ENCODE results near the gene ST7.

ST7 gene

DNA sequence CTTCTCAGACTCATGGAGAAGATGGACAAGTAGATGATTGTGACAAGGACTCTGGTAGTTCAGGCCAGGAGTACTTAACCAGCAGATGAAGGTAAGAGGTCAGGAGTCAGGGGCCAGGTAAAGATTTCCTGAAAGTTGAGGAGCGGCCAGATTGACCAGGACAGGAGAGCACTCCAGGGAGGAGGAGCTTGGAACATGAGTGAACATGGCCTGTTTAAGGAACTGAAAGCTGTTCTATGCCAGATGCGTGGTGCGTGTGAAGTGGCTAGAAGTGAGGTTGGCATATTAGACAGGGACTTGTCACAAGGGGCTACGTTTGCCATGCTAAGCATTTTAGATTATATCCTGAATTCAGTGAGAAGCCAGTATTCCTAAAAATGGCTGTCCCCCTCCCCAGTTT lies 212.4 kb downstream of the ST7 start:
- no peak for DNase-seq

DNA sequence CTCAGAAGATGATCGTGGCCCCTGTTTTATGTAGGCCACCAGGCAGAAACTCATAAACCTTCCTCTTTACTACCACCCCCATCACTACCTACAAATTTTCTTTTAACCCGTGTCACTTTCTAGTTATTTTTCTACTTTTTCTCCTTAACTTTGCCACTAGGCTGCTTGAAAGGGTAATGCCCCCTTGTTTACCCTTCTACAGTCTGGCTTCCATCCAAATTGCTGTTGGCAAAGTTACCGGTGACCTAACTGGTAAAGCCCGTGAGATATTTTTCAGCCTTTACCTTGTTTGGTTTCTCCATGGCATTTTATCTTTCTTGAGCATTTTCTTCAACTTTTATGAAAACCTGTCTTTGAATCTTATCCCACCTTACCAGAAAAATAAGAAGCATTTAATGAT lies 216.6 kb downstream of the ST7 start:
- DNase-seq = no peak

- DNase-seq = no peak
Observed at GRCh38 chr7:117171106-117171505, 217.8 kb downstream of the ST7 start.

DNA sequence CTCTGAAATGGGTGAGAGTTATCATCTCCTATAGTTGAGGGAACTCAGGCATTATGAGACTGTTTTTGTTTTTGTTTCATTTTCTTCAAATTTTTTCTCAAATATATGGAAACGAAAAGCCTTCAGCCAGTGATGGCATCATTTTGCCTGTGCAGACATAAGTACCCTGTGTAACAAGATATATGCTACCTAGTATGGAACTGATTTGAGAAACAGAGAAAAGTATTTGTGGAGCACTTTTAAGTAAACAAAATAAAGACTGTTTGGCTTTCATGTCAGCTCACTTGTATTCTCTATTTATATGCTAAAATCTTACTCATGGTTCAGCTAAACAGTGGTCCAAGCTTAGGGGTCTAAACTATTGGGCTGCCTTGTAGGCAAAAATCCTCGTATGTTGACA lies 219.0 kb downstream of the ST7 start:
- no peak for DNase-seq

GRCh38 chr7:117173035-117173770 lies 219.9 kb downstream of the ST7 start:
- DNase-seq = no peak

DNA sequence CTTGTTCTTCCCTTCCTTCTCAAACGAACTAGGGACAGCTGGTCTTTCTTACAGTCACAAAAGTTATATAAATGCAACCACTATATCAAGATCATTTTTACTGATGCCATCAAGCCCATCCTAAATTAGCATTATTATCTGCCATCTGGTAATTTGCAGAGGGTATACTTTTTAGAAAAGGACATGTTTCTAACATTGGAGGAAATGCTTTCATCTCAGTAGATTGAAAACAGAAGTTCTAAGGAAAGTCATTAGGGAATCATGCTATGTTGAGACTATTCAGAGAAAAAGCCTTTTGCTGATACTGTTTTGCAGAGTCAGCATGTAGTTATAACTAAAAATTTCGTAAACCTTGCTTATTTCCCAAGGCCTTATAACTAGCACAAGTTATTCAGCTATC lies 222.9 kb downstream of the ST7 start:
- no peak for DNase-seq

DNA sequence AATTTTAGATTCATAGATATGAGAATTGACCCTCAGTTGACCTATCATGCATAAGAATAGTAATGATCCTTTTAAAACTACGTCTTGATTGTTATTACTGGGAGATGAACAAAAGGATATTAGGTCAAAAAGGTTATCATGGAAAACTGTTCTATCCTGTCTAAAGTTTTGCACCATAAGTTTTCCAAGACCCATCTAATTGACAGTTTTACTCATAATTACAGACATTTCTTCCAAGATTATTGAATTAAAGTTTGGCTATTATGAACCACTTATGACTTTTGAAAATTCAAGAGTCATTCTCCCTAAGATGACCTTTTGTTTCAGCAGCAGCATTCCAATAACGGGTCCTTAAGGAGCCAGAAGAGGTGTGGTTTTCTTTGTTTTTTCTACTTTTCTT lies 225.3 kb downstream of the ST7 start:
- no peak for DNase-seq

GRCh38 chr7:117179701-117180100 lies 226.4 kb downstream of the ST7 start:
- no peak for DNase-seq

- DNase-seq = no peak
Observed at GRCh38 chr7:117183729-117184128, 230.4 kb downstream of the ST7 start.

GRCh38 chr7:117184367-117184766 lies 231.1 kb downstream of the ST7 start:
- no peak for DNase-seq

DNA sequence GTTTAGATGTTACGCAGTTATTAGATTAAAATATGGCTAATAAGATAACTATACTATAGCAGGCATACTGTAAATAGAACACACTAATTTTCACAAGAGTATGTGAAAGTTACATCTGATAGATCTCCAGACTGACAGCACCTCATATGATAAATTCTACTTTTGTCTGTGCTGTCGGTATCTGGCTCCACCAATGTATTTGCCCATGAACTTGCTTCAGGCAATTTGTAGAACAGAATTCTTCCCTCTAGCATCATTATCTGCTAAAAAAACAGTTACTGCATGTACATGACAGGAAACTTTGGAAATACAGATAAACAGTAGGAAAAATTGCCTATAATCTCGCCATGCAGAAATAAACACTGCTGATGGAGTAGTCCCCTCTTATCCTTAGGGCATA lies 231.8 kb downstream of the ST7 start:
- DNase-seq = no peak

- DNase-seq = no peak
Observed at GRCh38 chr7:117186218-117187010, 233.1 kb downstream of the ST7 start.

DNA sequence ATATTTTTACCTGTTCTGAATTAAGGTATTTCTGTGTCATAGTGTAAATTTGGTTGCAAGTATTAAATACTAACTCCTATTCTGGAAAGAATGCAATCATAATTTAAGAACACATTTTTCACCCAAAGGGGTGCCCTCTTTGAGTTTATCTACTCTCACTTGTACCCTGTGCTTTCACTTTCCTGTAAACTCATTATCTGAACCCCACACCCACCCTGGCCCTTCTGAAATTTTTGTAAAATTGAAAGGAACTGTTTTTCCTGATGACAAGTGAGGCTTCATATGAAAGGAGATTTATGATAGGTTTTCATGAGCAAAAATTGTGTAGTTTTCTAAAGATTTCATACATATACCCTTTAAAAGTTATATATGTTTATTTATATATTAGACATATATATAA lies 235.1 kb downstream of the ST7 start:
- no peak for DNase-seq

GRCh38 chr7:117188949-117189592 lies 235.8 kb downstream of the ST7 start:
- DNase-seq = no peak

DNA sequence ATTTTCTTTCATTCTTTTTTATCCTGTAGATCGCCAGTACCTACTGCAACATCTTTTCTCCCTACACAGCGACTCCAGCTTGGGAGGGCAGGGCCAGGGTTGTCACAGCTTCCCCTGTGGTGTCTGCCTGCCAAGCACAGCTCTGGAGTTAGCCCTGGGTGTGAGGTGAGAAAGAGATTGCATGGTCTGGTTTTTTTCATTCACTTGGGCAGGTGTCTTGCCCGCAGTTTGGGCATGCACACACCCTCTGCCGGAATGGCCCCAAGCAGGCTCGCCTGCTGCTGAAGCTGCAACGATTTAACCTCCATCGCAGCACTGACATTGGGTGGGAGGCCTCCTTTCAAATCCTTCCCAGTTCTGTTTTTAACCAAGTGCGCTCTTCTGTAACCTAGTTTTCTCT lies 236.8 kb downstream of the ST7 start:
- no peak for DNase-seq

DNA sequence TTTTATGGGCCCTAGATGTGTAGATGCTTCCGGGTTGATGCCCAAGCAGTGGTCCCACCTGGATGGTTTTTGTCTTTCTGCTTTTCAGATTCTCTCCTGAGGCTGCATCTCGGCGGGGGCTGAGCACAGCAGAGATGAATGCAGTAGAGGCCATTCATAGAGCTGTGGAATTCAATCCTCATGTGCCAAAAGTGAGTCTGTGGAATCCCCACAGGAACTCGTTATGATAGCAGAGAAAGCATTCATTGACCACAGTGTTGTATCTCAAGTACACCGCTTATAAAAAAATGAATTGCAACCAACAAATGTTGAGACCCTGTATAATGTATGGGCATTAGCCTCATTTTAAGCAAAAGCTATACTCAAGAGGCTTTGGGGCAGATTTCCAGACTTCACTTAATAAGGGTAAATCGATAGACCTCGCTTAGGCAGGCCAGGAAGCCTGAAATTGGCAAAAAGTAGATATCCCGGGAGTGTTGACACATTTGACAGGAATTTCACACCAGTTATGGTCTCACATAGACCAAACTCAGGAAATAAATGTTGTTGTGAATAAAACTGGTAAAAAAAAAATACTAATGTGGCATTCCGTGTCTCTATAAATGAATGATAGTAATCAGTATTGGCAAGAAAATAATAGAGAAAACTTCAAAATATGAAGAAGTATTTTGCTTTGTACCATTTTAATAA lies 237.6 kb downstream of the ST7 start:
- no peak for DNase-seq

DNA sequence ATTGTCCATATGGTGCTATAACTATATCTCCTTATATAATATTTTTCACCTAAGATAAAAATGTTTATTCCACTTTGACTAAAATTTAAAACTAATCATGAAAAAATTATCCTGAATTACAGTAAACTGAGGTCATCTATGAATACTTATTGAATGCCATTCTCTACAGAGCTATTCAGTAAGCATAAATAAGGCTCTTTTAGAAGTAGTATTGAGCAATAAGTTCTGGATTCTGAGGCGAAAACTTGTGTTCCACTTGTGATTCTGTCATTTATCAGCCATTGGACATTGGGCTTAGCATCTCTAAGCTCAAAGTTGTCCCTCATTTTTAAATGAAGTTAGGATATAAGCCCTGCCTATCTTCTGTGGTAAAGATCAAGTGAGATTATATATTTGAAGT lies 238.8 kb downstream of the ST7 start:
- no peak for DNase-seq

GRCh38 chr7:117193564-117193963 lies 240.3 kb downstream of the ST7 start:
- DNase-seq = no peak

- no peak for DNase-seq
Observed at GRCh38 chr7:117194445-117194844, 241.1 kb downstream of the ST7 start.

DNA sequence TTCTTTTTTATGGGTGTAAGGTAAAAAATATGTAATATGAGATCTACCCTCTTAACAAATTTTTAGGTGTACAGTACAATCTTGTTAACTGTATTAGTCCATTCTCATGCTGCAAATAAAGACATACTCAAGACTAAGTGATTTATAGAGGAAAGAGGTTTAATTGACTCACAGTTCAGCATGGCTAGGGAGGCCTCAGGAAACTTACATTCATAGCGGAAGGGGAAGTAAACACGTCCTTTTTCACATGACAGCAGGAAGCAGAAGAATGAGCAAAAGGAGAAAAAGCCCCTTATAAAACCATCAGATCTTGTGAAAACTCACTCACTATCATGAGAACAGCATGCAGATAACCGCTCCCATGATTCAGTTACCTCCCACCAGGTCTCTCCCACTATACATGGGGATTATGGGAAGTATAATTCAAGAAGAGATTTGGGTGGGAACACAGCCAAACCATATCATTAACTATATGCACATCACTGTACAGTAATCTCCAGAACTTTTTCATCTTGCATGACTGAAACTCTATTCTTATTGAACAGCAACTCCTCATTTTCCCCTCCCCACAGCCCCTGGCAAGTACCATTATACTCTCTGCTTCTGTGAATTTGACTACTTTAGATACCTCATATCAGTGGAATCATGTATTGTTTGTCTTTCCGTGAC lies 242.2 kb downstream of the ST7 start:
- DNase-seq = no peak

DNA sequence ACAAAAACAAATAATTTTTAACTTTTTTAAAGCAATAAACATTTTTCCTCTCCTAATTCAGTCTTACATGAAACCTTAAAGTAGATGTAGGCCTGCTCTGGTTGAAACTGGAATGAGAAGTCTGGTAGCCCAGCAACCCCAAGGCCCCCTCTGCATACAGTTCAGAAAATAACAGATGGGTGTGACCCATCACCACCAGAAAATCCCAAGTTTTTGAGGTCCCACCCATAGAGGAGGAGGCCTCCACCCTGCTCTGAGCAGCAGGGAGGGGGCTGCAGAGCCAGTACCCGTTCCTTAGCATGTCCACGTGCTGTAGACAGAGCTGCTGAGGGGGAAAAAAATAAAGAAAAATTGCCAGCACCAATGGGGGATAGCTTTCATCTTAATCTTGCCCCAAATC lies 246.8 kb downstream of the ST7 start:
- no peak for DNase-seq

DNA sequence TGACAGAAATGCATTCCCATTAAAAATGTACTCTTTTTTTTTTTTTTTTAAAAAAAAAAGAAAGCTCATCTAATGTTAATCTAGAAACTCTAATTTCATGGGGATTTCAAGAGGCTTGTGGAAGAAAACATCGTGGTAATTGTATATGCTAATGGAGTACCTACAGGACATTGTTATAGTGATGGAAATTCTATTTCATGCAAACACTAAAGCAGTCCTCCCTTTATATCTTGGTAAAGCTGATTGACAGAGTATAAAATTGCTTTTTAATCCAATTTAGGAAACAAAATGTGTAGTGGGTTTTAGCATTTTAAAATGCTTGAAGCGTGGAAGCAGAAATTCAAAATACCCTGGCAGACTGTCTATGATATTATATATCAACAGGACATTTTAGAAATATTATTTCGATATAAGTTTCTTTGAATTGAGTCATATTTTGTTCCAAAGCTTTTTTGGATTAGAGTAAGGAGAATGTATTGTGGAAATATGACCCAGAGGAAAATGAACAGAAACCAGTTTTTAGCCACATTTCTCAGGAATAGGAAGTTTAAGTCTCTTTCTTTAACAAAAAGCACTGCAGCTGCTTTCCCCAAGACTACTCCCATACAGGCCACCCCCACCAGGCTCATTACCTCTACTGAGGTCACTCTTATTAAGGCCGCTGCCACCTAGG lies 247.6 kb downstream of the ST7 start:
- no peak for DNase-seq

All from NCI-H187 treated with DMSO at 0.1 percent for 48 hours (cell line).